ENCODE measurements around the gene PDE2A. TPM values are rescaled to one million over a fixed set of nuclear protein-coding genes. Genes with fewer than 3 reads are reported as not detected.

PDE2A gene
- total and polyA plus RNA-seq, 4 donors, result 9.4 to 17.5 (median 14.1) TPM

GRCh38 chr11:72697814-72698213 is 23.6 kb upstream of the PDE2A start:
- H3K9me3 ChIP-seq (ENCODE audit: control insufficient read depth, insufficient read depth, low read length), result no peaks in the 10 kb centered on the region
- no peak overlapping the region for H3K27ac ChIP-seq (ENCODE audit: low read depth, low read length)
- H3K4me1 ChIP-seq (ENCODE audit: control insufficient read depth, insufficient read depth, low read length), result peaks cover 8% of the 10 kb centered on the region
- H3K36me3 ChIP-seq (ENCODE audit: control insufficient read depth, insufficient read depth, low read length), result peaks cover 98% of the 10 kb centered on the region
- no peak for DNase-seq (ENCODE audit: low read depth in 4 of 6, low spot score in 6 of 6)
- WGBS (ENCODE audit: insufficient coverage), result 86% methylated on average over 16 of the region's 16 CpGs
- H3K4me3 ChIP-seq (ENCODE audit: low read depth, low read length), result no peak overlapping the region
- H3K27me3 ChIP-seq (ENCODE audit: control insufficient read depth, insufficient read depth, low read length), result no peaks in the 10 kb centered on the region

GRCh38 chr11:72696866-72697700 is 22.9 kb upstream of the PDE2A start:
- Histone ChIP-seq H3K4me3 (ENCODE audit: low read depth, low read length) (no peak overlapping the region), H3K9me3 (ENCODE audit: control insufficient read depth, insufficient read depth, low read length) (no peaks in the 10 kb centered on the region), H3K36me3 (ENCODE audit: control insufficient read depth, insufficient read depth, low read length) (peaks cover 98% of the 10 kb centered on the region), H3K27ac (ENCODE audit: low read depth, low read length) (no peak overlapping the region), H3K4me1 (ENCODE audit: control insufficient read depth, insufficient read depth, low read length) (peaks cover 2% of the 10 kb centered on the region), H3K27me3 (ENCODE audit: control insufficient read depth, insufficient read depth, low read length) (no peaks in the 10 kb centered on the region)
- WGBS (ENCODE audit: insufficient coverage), result 52% methylated on average over 42 of the region's 44 CpGs
- no peak for DNase-seq (ENCODE audit: low read depth in 4 of 6, low spot score in 6 of 6)

GRCh38 chr11:72695354-72695753 is 21.1 kb upstream of the PDE2A start:
- WGBS (ENCODE audit: insufficient coverage), result 98% methylated on average over 7 of the region's 7 CpGs
- peaks cover 86% of the 10 kb centered on the region for H3K36me3 ChIP-seq (ENCODE audit: control insufficient read depth, insufficient read depth, low read length)
- H3K27ac ChIP-seq (ENCODE audit: low read depth, low read length), result no peak overlapping the region
- H3K27me3 ChIP-seq (ENCODE audit: control insufficient read depth, insufficient read depth, low read length), result no peaks in the 10 kb centered on the region
- DNase-seq (ENCODE audit: low read depth in 4 of 6, low spot score in 6 of 6), result no peak
- no peak overlapping the region for H3K4me3 ChIP-seq (ENCODE audit: low read depth, low read length)
- H3K4me1 ChIP-seq (ENCODE audit: control insufficient read depth, insufficient read depth, low read length), result no peaks in the 10 kb centered on the region
- H3K9me3 ChIP-seq (ENCODE audit: control insufficient read depth, insufficient read depth, low read length), result no peaks in the 10 kb centered on the region

- Histone ChIP-seq H3K9me3 (ENCODE audit: control insufficient read depth, insufficient read depth, low read length) (no peaks in the 10 kb centered on the region), H3K27ac (ENCODE audit: low read depth, low read length) (no peak overlapping the region), H3K27me3 (ENCODE audit: control insufficient read depth, insufficient read depth, low read length) (no peaks in the 10 kb centered on the region), H3K4me3 (ENCODE audit: low read depth, low read length) (no peak overlapping the region), H3K36me3 (ENCODE audit: control insufficient read depth, insufficient read depth, low read length) (peaks cover 82% of the 10 kb centered on the region), H3K4me1 (ENCODE audit: control insufficient read depth, insufficient read depth, low read length) (no peaks in the 10 kb centered on the region)
- WGBS (ENCODE audit: insufficient coverage), result 93% methylated on average over 17 of the region's 19 CpGs
- no peak for DNase-seq (ENCODE audit: low read depth in 4 of 6, low spot score in 6 of 6)
Measured at GRCh38 chr11:72693271-72693968, 19.2 kb upstream of the PDE2A start.

- DNase-seq (ENCODE audit: low read depth in 4 of 6, low spot score in 6 of 6), result no peak
- Histone ChIP-seq H3K9me3 (ENCODE audit: control insufficient read depth, insufficient read depth, low read length) (no peaks in the 10 kb centered on the region), H3K27ac (ENCODE audit: low read depth, low read length) (no peak overlapping the region), H3K4me1 (ENCODE audit: control insufficient read depth, insufficient read depth, low read length) (no peaks in the 10 kb centered on the region), H3K36me3 (ENCODE audit: control insufficient read depth, insufficient read depth, low read length) (peaks cover 81% of the 10 kb centered on the region), H3K27me3 (ENCODE audit: control insufficient read depth, insufficient read depth, low read length) (no peaks in the 10 kb centered on the region), H3K4me3 (ENCODE audit: low read depth, low read length) (no peak overlapping the region)
- WGBS (ENCODE audit: insufficient coverage), result 82% methylated on average over 9 of the region's 9 CpGs
Measured at GRCh38 chr11:72692498-72693237, 18.4 kb upstream of the PDE2A start.

- H3K27ac ChIP-seq (ENCODE audit: low read depth, low read length), result no peak overlapping the region
- no peaks in the 10 kb centered on the region for H3K27me3 ChIP-seq (ENCODE audit: control insufficient read depth, insufficient read depth, low read length)
- no peak overlapping the region for H3K4me3 ChIP-seq (ENCODE audit: low read depth, low read length)
- no peak for DNase-seq (ENCODE audit: low read depth in 4 of 6, low spot score in 6 of 6)
- H3K4me1 ChIP-seq (ENCODE audit: control insufficient read depth, insufficient read depth, low read length), result no peaks in the 10 kb centered on the region
- H3K36me3 ChIP-seq (ENCODE audit: control insufficient read depth, insufficient read depth, low read length), result peaks cover 75% of the 10 kb centered on the region
- H3K9me3 ChIP-seq (ENCODE audit: control insufficient read depth, insufficient read depth, low read length), result no peaks in the 10 kb centered on the region
- 85% methylated on average over 3 of the region's 4 CpGs for WGBS (ENCODE audit: insufficient coverage)
Measured at GRCh38 chr11:72690166-72690565, 15.9 kb upstream of the PDE2A start.

GRCh38 chr11:72688929-72689328 is 14.7 kb upstream of the PDE2A start:
- Histone ChIP-seq H3K4me1 (ENCODE audit: control insufficient read depth, insufficient read depth, low read length) (peaks cover 8% of the 10 kb centered on the region), H3K27me3 (ENCODE audit: control insufficient read depth, insufficient read depth, low read length) (no peaks in the 10 kb centered on the region), H3K4me3 (ENCODE audit: low read depth, low read length) (no peak overlapping the region), H3K27ac (ENCODE audit: low read depth, low read length) (no peak overlapping the region), H3K36me3 (ENCODE audit: control insufficient read depth, insufficient read depth, low read length) (peaks cover 75% of the 10 kb centered on the region), H3K9me3 (ENCODE audit: control insufficient read depth, insufficient read depth, low read length) (no peaks in the 10 kb centered on the region)
- WGBS (ENCODE audit: insufficient coverage), result 94% methylated on average over 5 of the region's 7 CpGs
- DNase-seq (ENCODE audit: low read depth in 4 of 6, low spot score in 6 of 6), result no peak

GRCh38 chr11:72688486-72688885 is 14.3 kb upstream of the PDE2A start:
- no peak for DNase-seq (ENCODE audit: low read depth in 4 of 6, low spot score in 6 of 6)
- Histone ChIP-seq H3K9me3 (ENCODE audit: control insufficient read depth, insufficient read depth, low read length) (no peaks in the 10 kb centered on the region), H3K4me1 (ENCODE audit: control insufficient read depth, insufficient read depth, low read length) (peaks cover 12% of the 10 kb centered on the region), H3K27ac (ENCODE audit: low read depth, low read length) (no peak overlapping the region), H3K27me3 (ENCODE audit: control insufficient read depth, insufficient read depth, low read length) (no peaks in the 10 kb centered on the region), H3K36me3 (ENCODE audit: control insufficient read depth, insufficient read depth, low read length) (peaks cover 75% of the 10 kb centered on the region), H3K4me3 (ENCODE audit: low read depth, low read length) (no peak overlapping the region)
- WGBS (ENCODE audit: insufficient coverage), result 84% methylated on average over 7 of the region's 7 CpGs

GRCh38 chr11:72687326-72687725 is 13.1 kb upstream of the PDE2A start:
- H3K27me3 ChIP-seq (ENCODE audit: control insufficient read depth, insufficient read depth, low read length), result no peaks in the 10 kb centered on the region
- no peak overlapping the region for H3K4me3 ChIP-seq (ENCODE audit: low read depth, low read length)
- peaks cover 65% of the 10 kb centered on the region for H3K36me3 ChIP-seq (ENCODE audit: control insufficient read depth, insufficient read depth, low read length)
- H3K9me3 ChIP-seq (ENCODE audit: control insufficient read depth, insufficient read depth, low read length), result no peaks in the 10 kb centered on the region
- H3K4me1 ChIP-seq (ENCODE audit: control insufficient read depth, insufficient read depth, low read length), result peaks cover 12% of the 10 kb centered on the region
- H3K27ac ChIP-seq (ENCODE audit: low read depth, low read length), result no peak overlapping the region
- 92% methylated on average over 6 of the region's 7 CpGs for WGBS (ENCODE audit: insufficient coverage)
- no peak for DNase-seq (ENCODE audit: low read depth in 4 of 6, low spot score in 6 of 6)

Measured in spinal cord (tissue), 10 donors.